ENCODE data around the gene BTBD8. TPM values are rescaled to one million over a fixed set of nuclear protein-coding genes. Genes with fewer than 3 reads are reported as not detected.
"Not testable (repeated sequence)": the region's sequence is repeated elsewhere in the genome, so short reads cannot be mapped to it uniquely, and the experiment has no call there.

Gene BTBD8
- total RNA-seq, 2 experiments from 2014 or later, result 2.6 to 2.7 TPM

GRCh38 chr1:92075311-92075710 is 4.8 kb upstream of the BTBD8 start, which contains the start of gene SETSIP:
Gene SETSIP, minus strand, starts transcription at chr1:92075411. Its CDS starts 0 bp downstream, at chr1:92075411.
- Mint-ChIP-seq H3K4me1 (peaks cover 4% of the 10 kb centered on the region), H3K27ac (no peak within 1 kb of the TSS), H3K27me3 (peaks cover 2% of the 10 kb centered on the region), H3K4me3 (no peak within 1 kb of the TSS), H3K36me3 (no peaks in the 10 kb centered on the region), H3K9me3 (no peaks in the 10 kb centered on the region)
- POLR2A ChIA-PET, result no interaction called here
- DNase-seq, result no peak
- ATAC-seq (ENCODE audit: low read depth), result no peak

- DNase-seq (no peak), ATAC-seq (ENCODE audit: low read depth) (no peak)
- peaks cover 2% of the 10 kb centered on the region for H3K27me3 Mint-ChIP-seq
- H3K27ac Mint-ChIP-seq, result no peak overlapping the region
- H3K9me3 Mint-ChIP-seq, result no peaks in the 10 kb centered on the region
- peaks cover 4% of the 10 kb centered on the region for H3K4me1 Mint-ChIP-seq
- H3K36me3 Mint-ChIP-seq, result no peaks in the 10 kb centered on the region
- POLR2A ChIA-PET, result no interaction called here
- no peak overlapping the region for H3K4me3 Mint-ChIP-seq
Measured at GRCh38 chr1:92076363-92076762, 3.8 kb upstream of the BTBD8 start.

GRCh38 chr1:92078077-92078476 is 2.1 kb upstream of the BTBD8 start:
- H3K4me1 Mint-ChIP-seq; H3K27ac Mint-ChIP-seq; H3K9me3 Mint-ChIP-seq; DNase-seq; H3K36me3 Mint-ChIP-seq; H3K27me3 Mint-ChIP-seq; ATAC-seq (ENCODE audit: low read depth); H3K4me3 Mint-ChIP-seq: not testable (repeated sequence)
- POLR2A ChIA-PET, result interaction anchor here (0.5 kb wide), 1 partner anchor 201 kb away, joined by 4 read pairs; no protein-coding TSS in a partner anchor

GRCh38 chr1:92079441-92079840 is 704 bp upstream of the BTBD8 start:
- no peak for DNase-seq
- Mint-ChIP-seq H3K4me3 (peak overlapping the region; percentile 9), H3K27ac (no peak overlapping the region), H3K4me1 (peaks cover 9% of the 10 kb centered on the region), H3K9me3 (no peaks in the 10 kb centered on the region), H3K27me3 (peaks cover under 1% of the 10 kb centered on the region), H3K36me3 (peaks cover 1% of the 10 kb centered on the region)
- POLR2A ChIA-PET, result no interaction called here
- ATAC-seq (ENCODE audit: low read depth), result no peak

GRCh38 chr1:92081031-92081430 is 886 bp downstream of the BTBD8 start:
- H3K9me3 Mint-ChIP-seq, result peaks cover 7% of the 10 kb centered on the region
- DNase-seq, result no peak
- no peaks in the 10 kb centered on the region for H3K27me3 Mint-ChIP-seq
- ATAC-seq (ENCODE audit: low read depth), result no peak
- H3K4me3 Mint-ChIP-seq, result peak overlapping the region; percentile 99
- H3K27ac Mint-ChIP-seq, result no peak overlapping the region
- peaks cover 6% of the 10 kb centered on the region for H3K36me3 Mint-ChIP-seq
- H3K4me1 Mint-ChIP-seq, result peaks cover 9% of the 10 kb centered on the region
- POLR2A ChIA-PET, result interaction anchor here (0.6 to 1.4 kb wide), 3 partner anchors 54 to 235 kb away, joined by 3 to 5 read pairs (median 3); no protein-coding TSS in a partner anchor

GRCh38 chr1:92084651-92085050 is 4.5 kb downstream of the BTBD8 start:
- Mint-ChIP-seq H3K27ac (no peak overlapping the region), H3K4me3 (no peak overlapping the region), H3K27me3 (no peaks in the 10 kb centered on the region), H3K4me1 (peaks cover 9% of the 10 kb centered on the region), H3K9me3 (peaks cover 9% of the 10 kb centered on the region), H3K36me3 (peaks cover 7% of the 10 kb centered on the region)
- no peak for ATAC-seq (ENCODE audit: low read depth)
- no peak for DNase-seq
- POLR2A ChIA-PET, result no interaction called here

- POLR2A ChIA-PET, result interaction anchor here (1.0 kb wide), 1 partner anchor 400 kb away, joined by 3 read pairs; no protein-coding TSS in a partner anchor
- Mint-ChIP-seq H3K36me3 (peaks cover 7% of the 10 kb centered on the region), H3K27ac (no peak overlapping the region), H3K27me3 (no peaks in the 10 kb centered on the region), H3K9me3 (peaks cover 9% of the 10 kb centered on the region), H3K4me3 (no peak overlapping the region), H3K4me1 (peaks cover 5% of the 10 kb centered on the region)
- DNase-seq (no peak), ATAC-seq (ENCODE audit: low read depth) (no peak)
Measured at GRCh38 chr1:92085727-92086126, 5.6 kb downstream of the BTBD8 start.

- Mint-ChIP-seq H3K27me3 (no peaks in the 10 kb centered on the region), H3K9me3 (peaks cover 9% of the 10 kb centered on the region), H3K36me3 (peaks cover 7% of the 10 kb centered on the region), H3K27ac (no peak overlapping the region), H3K4me1 (peaks cover under 1% of the 10 kb centered on the region), H3K4me3 (no peak overlapping the region)
- ATAC-seq (ENCODE audit: low read depth) (no peak), DNase-seq (no peak)
- POLR2A ChIA-PET, result no interaction called here
Measured at GRCh38 chr1:92087542-92087941, 7.4 kb downstream of the BTBD8 start.

- H3K4me3 Mint-ChIP-seq, result no peak overlapping the region
- H3K4me1 Mint-ChIP-seq, result peaks cover 1% of the 10 kb centered on the region
- H3K27me3 Mint-ChIP-seq, result no peaks in the 10 kb centered on the region
- no peak for DNase-seq
- H3K9me3 Mint-ChIP-seq, result no peaks in the 10 kb centered on the region
- peaks cover 2% of the 10 kb centered on the region for H3K36me3 Mint-ChIP-seq
- no peak for ATAC-seq (ENCODE audit: low read depth)
- POLR2A ChIA-PET, result no interaction called here
- no peak overlapping the region for H3K27ac Mint-ChIP-seq
Measured at GRCh38 chr1:92091625-92092024, 11.5 kb downstream of the BTBD8 start.

- H3K9me3 Mint-ChIP-seq, result no peaks in the 10 kb centered on the region
- POLR2A ChIA-PET, result no interaction called here
- H3K4me3 Mint-ChIP-seq, result no peak overlapping the region
- peaks cover 3% of the 10 kb centered on the region for H3K36me3 Mint-ChIP-seq
- peaks cover 3% of the 10 kb centered on the region for H3K4me1 Mint-ChIP-seq
- no peak overlapping the region for H3K27ac Mint-ChIP-seq
- ATAC-seq (ENCODE audit: low read depth), result no peak
- H3K27me3 Mint-ChIP-seq, result no peaks in the 10 kb centered on the region
- no peak for DNase-seq
Measured at GRCh38 chr1:92094090-92094489, 13.9 kb downstream of the BTBD8 start.

- Mint-ChIP-seq H3K9me3 (no peaks in the 10 kb centered on the region), H3K4me3 (no peak overlapping the region), H3K27me3 (no peaks in the 10 kb centered on the region), H3K36me3 (peaks cover 3% of the 10 kb centered on the region), H3K27ac (no peak overlapping the region), H3K4me1 (peaks cover 3% of the 10 kb centered on the region)
- DNase-seq, result no peak
- POLR2A ChIA-PET, result no interaction called here
- ATAC-seq (ENCODE audit: low read depth), result no peak
Measured at GRCh38 chr1:92094595-92094994, 14.4 kb downstream of the BTBD8 start.

- POLR2A ChIA-PET, result no interaction called here
- no peaks in the 10 kb centered on the region for H3K27me3 Mint-ChIP-seq
Measured at GRCh38 chr1:92095874-92096273, 15.7 kb downstream of the BTBD8 start.

GRCh38 chr1:92096317-92096716 is 16.2 kb downstream of the BTBD8 start:
- H3K27me3 Mint-ChIP-seq, result no peaks in the 10 kb centered on the region
- no peaks in the 10 kb centered on the region for H3K9me3 Mint-ChIP-seq
- H3K4me3 Mint-ChIP-seq, result no peak overlapping the region
- ATAC-seq (ENCODE audit: low read depth) (no peak), DNase-seq (no peak)
- peaks cover 3% of the 10 kb centered on the region for H3K36me3 Mint-ChIP-seq
- no peak overlapping the region for H3K27ac Mint-ChIP-seq
- H3K4me1 Mint-ChIP-seq, result peaks cover 3% of the 10 kb centered on the region
- POLR2A ChIA-PET, result no interaction called here

More at GRCh38 chr1:92095874-92096273, 15.7 kb downstream of the BTBD8 start:
- Mint-ChIP-seq H3K36me3 (peaks cover 3% of the 10 kb centered on the region), H3K4me3 (no peak overlapping the region), H3K4me1 (peaks cover 3% of the 10 kb centered on the region), H3K27ac (no peak overlapping the region), H3K9me3 (no peaks in the 10 kb centered on the region)
- no peak for ATAC-seq (ENCODE audit: low read depth)
- no peak for DNase-seq

- H3K27me3 Mint-ChIP-seq, result peaks cover 2% of the 10 kb centered on the region
- no peak overlapping the region for H3K4me3 Mint-ChIP-seq
- peaks cover 2% of the 10 kb centered on the region for H3K36me3 Mint-ChIP-seq
- no peaks in the 10 kb centered on the region for H3K4me1 Mint-ChIP-seq
- no peak overlapping the region for H3K27ac Mint-ChIP-seq
- POLR2A ChIA-PET, result no interaction called here
- ATAC-seq (ENCODE audit: low read depth), result no peak
- DNase-seq, result no peak
- no peaks in the 10 kb centered on the region for H3K9me3 Mint-ChIP-seq
Measured at GRCh38 chr1:92105546-92106081, 25.5 kb downstream of the BTBD8 start.
